ENCODE results near the gene ADM5.

- TF ChIP-seq EZH2 (IDR thresholded peaks at IDR 0.05) (no peak), POLR2AphosphoS5 (IDR thresholded peaks at IDR 0.05; ENCODE audit: borderline replicate concordance, low read depth, low read length) (no peak)
Observed at GRCh38 chr19:49705919-49706318, 16.5 kb downstream of the ADM5 start.

Data from SK-N-MC (cell line).